HG02870 (cell line): Measurements from ENCODE around the gene KRT31.
"Not testable (repeated sequence)": the region's sequence is repeated elsewhere in the genome, so short reads cannot be mapped to it uniquely, and the experiment has no call there.

Experiments
- ATAC-seq: cut with Tn5 transposase; IDR thresholded peaks from one replicate; pipeline ENCODE4 v1.9.1; 2021; ENCODE audit warnings: mild to moderate bottlenecking, moderate library complexity; ENCODE audit not compliant: unreplicated experiment

The KRT31 gene

DNA sequence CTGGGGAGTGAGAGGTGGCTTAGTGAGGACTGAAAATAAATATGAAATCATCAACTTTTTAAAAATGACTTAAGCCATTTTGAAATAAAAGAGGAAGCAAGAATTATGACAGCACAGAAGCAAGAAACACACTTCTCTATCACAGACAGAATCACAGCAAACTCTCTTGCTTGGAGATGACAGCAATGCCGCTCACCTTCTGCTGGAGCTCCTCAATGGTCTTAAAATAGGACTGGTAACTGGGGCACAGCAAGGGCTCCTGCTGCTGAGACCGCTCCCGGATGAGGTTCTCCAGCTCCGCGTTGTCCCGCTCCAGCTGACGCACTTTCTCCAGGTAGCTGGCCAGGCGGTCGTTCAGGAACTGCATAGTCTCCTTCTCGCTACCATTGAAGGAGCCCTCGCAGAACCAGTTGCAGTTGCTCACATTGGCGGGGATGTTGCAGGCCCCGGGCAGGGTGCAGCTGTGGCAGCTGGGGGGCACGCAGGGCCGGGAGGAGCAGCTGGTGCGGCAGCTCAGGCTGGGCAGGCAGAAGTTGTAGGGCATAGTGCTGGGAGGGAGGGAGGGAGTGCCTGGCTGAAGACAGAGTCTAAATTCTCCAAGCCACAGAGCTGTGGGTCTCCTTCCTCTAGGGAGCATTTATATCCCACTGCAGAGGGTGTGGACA is at the start of gene KRT31:
KRT31 (minus strand) TSS at position 613 of the 665 bp plus-strand sequence; CDS start at position 544, 69 bp downstream.
- no peak for ATAC-seq

DNA sequence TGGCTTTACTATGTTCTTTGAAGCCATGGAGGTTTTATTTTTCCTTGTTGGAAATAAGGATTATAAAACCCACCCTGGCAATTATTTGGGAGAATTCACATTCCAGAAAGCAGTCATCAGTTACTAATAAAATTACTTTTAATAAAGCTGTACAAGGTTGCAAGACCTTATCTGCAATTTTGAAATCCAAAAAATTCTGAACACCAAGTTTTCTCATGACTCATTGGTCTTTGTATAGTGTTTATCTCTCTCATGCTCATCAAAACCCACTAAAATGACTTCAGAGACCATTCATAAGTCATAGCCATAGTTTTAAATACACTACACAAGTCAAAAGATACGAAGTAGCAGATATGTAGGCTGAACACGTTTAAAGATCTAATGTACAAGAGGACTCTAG is 49.4 kb upstream of the KRT31 start:
- ATAC-seq: no peak

DNA sequence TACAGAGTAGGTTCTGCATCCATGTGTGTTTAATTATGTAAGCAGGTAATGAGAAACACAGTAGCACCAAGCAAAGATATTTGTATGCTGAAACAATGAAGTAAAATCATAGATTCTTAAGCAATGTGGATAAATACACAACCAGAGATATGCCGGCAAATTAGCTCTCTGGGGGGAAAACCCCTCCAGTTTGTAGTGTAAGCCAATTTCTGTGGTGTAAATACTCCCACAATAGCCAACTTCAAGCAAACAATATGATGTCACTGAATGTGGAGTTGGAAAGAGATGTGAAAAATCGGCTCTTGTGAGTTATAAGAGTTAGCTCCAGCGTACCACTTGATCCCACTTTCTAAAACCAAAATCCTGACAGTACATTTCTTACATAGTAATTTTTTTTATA is 47.2 kb upstream of the KRT31 start:
- ATAC-seq: no peak

DNA sequence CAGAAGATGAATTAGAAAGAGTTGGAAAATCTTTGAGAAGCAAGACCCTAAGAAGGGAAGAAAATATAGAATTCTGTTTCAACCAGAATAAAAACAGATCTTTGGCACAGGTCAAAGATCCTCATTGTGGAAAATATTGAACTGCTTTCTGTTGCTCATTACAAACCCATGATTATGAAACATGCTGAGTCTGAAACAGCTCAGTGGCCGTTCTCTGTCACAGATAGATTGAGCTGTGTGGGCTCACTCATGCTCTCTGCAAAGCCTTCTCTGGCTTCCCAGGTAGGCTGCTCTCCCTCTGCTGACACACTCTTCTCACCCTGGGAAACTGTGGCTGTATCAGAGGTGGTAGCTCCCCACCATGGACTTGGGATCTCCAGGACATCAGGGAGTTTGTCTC is 46.8 kb upstream of the KRT31 start:
- no peak for ATAC-seq

GRCh38 chr17:41442739-41443138 is 45.3 kb upstream of the KRT31 start:
- no peak for ATAC-seq

DNA sequence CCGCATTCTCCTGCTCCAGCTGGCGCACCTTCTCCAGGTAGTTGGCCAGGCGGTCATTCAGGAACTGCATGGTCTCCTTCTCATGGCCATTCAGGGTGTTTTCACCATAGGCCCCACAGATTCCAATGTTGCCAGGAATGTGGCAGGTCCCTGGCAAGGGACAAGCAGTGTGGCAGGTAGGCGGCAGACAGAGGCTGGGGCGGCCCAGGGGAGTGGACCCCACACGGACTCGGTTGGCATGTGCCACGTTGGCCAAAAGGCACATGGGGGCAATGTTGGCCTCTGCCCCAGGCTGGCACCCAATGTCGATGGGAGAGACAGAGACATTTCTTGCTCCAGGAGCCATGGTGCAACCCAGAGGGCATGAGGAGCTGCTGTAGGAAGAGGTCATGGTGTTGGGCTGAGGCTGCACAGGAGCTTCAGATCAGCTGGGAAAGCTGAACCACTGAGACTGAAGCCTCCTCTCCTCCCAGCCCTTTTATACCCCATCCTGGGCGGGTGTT is 43.2 kb upstream of the KRT31 start, which contains the start of gene KRT38:
KRT38 (minus strand) TSS at position 453 of the 503 bp plus-strand sequence; CDS start at position 391, 62 bp downstream.
- ATAC-seq: no peak

DNA sequence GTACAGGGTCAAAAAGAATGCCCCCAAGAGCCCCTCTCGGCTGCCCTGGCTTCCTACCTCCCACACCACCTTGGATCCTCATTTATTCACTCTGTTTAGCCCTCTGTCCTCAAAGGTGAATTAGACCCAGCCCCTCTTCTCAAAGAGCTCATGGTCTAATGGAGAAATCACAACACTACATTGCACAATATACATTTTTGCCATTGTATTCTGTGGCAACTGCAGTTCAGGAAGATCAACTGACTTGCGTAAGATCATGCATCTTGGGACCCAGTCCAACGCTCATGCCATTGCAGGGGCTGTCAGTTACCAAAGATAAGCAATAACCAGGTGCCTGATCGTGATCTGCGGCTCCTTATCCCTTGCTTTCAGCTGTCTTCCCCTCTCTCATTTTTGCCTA is 42.0 kb upstream of the KRT31 start:
- ATAC-seq: no peak

GRCh38 chr17:41437769-41438168 is 40.4 kb upstream of the KRT31 start:
- ATAC-seq: no peak

DNA sequence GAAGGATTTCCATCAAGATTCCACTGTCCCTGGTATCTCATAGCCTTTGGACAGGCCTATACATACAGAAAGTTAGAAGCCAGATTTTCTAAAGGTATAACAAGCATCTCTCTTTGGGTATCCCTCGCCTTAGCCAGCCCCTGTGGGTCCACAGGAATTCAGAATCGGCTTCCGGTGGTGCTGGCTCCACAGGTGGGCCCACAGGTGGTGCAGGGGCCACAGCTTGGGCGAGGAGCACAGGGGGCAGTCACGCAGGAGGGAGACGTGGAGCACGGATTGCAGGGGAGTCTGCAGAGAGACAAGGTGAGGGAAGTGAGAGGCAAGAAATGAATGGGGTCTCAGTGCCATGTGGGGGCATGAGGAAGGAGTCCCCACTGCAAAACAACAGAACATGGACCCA is 39.8 kb upstream of the KRT31 start:
- ATAC-seq: no peak

DNA sequence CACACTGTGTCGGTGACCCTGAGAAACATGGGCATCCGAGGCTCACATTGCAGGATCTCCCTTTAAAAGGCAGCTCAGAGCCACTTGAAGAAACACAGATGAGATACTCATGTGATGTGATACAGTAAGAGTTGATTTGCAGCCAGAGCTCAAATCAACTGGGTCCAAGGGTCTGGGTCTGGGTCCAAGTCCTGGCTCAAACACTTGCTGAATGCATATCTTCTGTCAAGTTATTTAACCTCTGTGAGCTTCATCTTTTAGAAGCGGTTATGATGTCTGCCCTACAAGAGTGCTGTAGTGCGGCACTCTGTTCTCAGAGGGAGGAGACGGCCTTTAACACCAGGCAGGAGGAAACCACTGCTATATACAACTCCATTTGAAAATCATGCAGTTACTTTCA is 37.0 kb upstream of the KRT31 start:
- ATAC-seq: no peak

- no peak for ATAC-seq
Observed at GRCh38 chr17:41434005-41434404, 36.6 kb upstream of the KRT31 start.

- ATAC-seq: no peak
Observed at GRCh38 chr17:41433586-41433985, 36.2 kb upstream of the KRT31 start.

DNA sequence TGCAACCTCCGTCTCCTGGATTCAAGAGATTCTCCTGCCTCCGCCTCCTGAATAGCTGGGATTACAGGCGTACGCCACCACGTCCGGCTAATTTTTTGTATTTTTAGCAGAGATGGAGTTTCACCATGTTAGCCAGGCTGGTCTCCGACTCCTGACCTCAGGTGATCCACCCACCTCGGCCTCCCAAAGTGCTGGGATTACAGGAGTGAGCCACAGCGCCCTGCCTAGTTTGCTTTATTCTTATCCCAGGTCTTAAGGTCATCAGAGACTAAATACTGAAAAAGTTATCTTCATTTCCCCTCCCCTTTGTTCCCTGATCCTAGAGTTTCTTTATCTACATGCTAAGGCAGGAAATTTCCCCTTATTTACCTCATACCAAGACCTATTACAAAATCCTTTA is 33.0 kb upstream of the KRT31 start:
- ATAC-seq: not testable (repeated sequence)

GRCh38 chr17:41429667-41430066 is 32.3 kb upstream of the KRT31 start:
- no peak for ATAC-seq

- no peak for ATAC-seq
Observed at GRCh38 chr17:41428591-41429291, 31.3 kb upstream of the KRT31 start.

DNA sequence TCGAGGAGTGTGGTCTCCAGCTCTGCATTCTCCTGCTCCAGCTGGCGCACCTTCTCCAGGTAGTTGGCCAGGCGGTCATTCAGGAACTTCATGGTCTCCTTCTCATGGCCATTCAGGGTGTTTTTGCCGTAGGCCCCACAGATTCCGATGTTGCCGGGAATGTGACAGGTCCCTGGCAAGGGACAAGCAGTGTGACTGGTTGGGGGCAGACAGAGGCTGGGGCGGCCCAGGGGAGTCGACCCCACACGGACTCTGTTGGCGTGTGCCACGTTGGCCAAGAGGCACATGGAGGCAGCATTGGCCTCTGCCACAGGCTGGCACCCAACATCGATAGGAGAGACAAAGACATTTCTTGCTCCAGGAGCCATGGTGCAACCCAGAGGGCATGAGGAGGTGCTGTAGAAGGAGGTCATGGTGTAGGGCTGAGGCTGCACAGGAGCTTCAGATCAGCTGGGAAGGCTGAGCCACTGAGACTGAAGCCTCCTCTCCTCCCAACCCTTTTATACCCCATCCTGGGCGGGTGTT is 26.8 kb upstream of the KRT31 start, which contains the start of gene KRT37:
KRT37 (minus strand) TSS at position 475 of the 525 bp plus-strand sequence; CDS start at position 413, 62 bp downstream.
- ATAC-seq: no peak

DNA sequence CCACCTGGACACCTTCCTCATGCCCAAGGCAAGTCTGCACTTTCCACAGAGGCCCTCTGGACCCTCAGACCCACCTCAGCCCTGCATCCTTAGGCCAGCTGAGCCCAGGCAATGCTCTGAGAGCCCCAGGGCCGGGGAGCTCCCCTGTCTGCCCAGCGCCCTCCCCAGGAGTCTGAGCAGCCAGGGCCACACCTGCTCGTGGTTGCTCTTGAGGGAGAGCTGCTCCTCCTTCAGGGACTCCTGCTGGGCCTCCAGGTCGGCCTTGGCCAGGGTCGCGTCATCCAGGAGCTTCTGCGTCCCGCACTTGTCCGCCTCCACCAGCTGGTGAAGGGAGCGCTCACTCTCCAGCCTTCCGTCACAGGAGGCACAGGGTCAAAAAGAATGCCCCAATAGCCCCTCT is 25.2 kb upstream of the KRT31 start:
- not testable (repeated sequence) for ATAC-seq

DNA sequence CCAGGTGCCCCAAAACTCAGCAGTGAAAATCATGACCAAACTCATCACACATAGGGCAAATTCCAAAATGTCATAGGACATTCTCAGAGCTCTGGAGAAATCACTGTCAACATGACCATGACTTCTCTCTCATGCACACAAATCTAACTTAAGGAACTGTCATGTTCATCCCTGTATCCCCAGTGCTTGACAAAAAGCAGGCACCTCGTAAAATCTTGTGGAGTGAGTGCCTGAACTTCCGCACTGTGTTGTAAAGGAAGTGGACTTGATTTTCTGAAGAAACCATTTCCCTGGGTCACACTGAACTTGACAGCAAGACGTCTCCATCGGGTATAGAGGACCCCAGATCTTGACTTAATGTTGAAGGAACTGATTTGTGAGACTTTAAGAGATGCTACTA is 24.2 kb upstream of the KRT31 start:
- no peak for ATAC-seq

- no peak for ATAC-seq
Observed at GRCh38 chr17:41421116-41421515, 23.7 kb upstream of the KRT31 start.

DNA sequence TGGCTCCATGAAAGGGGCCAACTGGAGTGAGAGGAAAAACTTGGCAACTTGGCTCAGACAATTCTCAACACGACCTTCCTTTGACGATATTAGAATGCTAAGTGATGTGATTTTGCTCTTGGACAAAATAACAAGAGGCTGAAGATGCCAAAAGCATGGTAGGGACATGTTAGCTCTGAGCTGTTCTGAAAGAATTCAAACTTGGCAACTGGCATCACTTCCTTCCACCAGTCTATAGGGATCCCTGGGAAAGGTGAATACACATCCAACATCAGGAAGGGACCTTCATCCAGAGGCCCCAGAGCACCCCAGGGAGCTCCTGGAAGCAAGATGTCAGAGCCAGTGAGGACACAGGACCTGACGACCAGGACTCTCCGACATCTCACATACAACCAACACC is 22.7 kb upstream of the KRT31 start:
- no peak for ATAC-seq

GRCh38 chr17:41419716-41420115 is 22.3 kb upstream of the KRT31 start:
- no peak for ATAC-seq
